Upper lobe of right lung (tissue), 1 donor: ENCODE data around the gene SPATA20. TPM values are rescaled to one million over a fixed set of nuclear protein-coding genes. Genes with fewer than 3 reads are reported as not detected.
A peak's percentile ranks its signal among the peaks of the same experiment; 100 is the strongest.

ENCODE experiments used
- ATAC-seq: fragments of 200-7000 bp; cut with Tn5 transposase; one replicate; pipeline ENCODE4 v1.9.1; 2020; ENCODE audit warnings: mild to moderate bottlenecking, moderate library complexity
- DNase-seq: peaks from one replicate; pipeline ENCODE4 v3.0.0-alpha.2; 2020
- H3K27ac ChIP-seq: fragments of 200-600 bp; one replicate; pipeline ENCODE4 v1.8.0; 2022
- H3K27me3 ChIP-seq: fragments of 200-600 bp; one replicate; pipeline ENCODE4 v1.8.0; 2022; ENCODE audit warnings: mild to moderate bottlenecking
- H3K36me3 ChIP-seq: fragments of 200-600 bp; one replicate; pipeline ENCODE4 v1.8.0; 2022
- H3K4me1 ChIP-seq: fragments of 200-600 bp; one replicate; pipeline ENCODE4 v1.8.0; 2022
- H3K4me3 ChIP-seq: fragments of 200-600 bp; one replicate; pipeline ENCODE4 v1.8.0; 2022; ENCODE audit warnings: mild to moderate bottlenecking
- H3K9me3 ChIP-seq: fragments of 200-600 bp; one replicate; pipeline ENCODE4 v1.8.0; 2022
- CTCF ChIP-seq: fragments of 200-600 bp; IDR thresholded peaks from one replicate; pipeline ENCODE4 v1.8.0; 2022; ENCODE audit warnings: antibody characterized with exemption
- intact Hi-C: fragments of 100-400 bp; cut with DNase I; formaldehyde crosslinking; loops from one replicate; pipeline ENCODE4 v1.11.0; 2022
- total RNA-seq: library from RNA; stranded (reverse); fragmentation: NEBNext Ultra II Directional; extraction: Animal tissue kit (Norgen Biotek cat#: 25700); gene quantifications from one replicate; pipeline ENCODE4 v1.2.1, GENCODE V29; 2021
- donor health status: DM: no; HTN: yes; CAD: no; lungs with severe emphysema.

SPATA20 gene
- total RNA-seq, 1 donor from 2014 or later = 31.6 TPM

- no peaks in the 10 kb centered on the region for H3K9me3 ChIP-seq
- no peak overlapping the region for H3K27ac ChIP-seq
- H3K27me3 ChIP-seq = peaks cover 25% of the 10 kb centered on the region
- no peak for TF ChIP-seq CTCF
- no peak for ATAC-seq
- intact Hi-C loops = no loop called here
- H3K4me1 ChIP-seq = peaks cover 17% of the 10 kb centered on the region
- no peak for DNase-seq
- no peaks in the 10 kb centered on the region for H3K36me3 ChIP-seq
- no peak overlapping the region for H3K4me3 ChIP-seq
Observed at GRCh38 chr17:50531428-50532025, 15.4 kb upstream of the SPATA20 start.

- Histone ChIP-seq H3K27me3 (peaks cover 25% of the 10 kb centered on the region), H3K4me1 (peaks cover 17% of the 10 kb centered on the region), H3K9me3 (no peaks in the 10 kb centered on the region), H3K36me3 (no peaks in the 10 kb centered on the region), H3K27ac (no peak within 1 kb of the TSS), H3K4me3 (no peak within 1 kb of the TSS)
- peak; percentile 69 for ATAC-seq
- peak; percentile 85 for DNase-seq
- TF ChIP-seq CTCF = no peak
- intact Hi-C loops = no loop called here
Observed at GRCh38 chr17:50532452-50533024, 14.4 kb upstream of the SPATA20 start, which contains the start of gene EPN3. Gene EPN3, plus strand, starts transcription at chr17:50532735. Its CDS starts 3,822 bp downstream, at chr17:50536557.

- Histone ChIP-seq H3K36me3 (no peaks in the 10 kb centered on the region), H3K27ac (no peak overlapping the region), H3K27me3 (peaks cover 25% of the 10 kb centered on the region), H3K4me3 (no peak overlapping the region), H3K4me1 (peaks cover 17% of the 10 kb centered on the region), H3K9me3 (no peaks in the 10 kb centered on the region)
- no peak for DNase-seq
- no peak for TF ChIP-seq CTCF
- no peak for ATAC-seq
- intact Hi-C loops = no loop called here
Observed at GRCh38 chr17:50533185-50533584, 13.8 kb upstream of the SPATA20 start.

- no peak for DNase-seq
- intact Hi-C loops = no loop called here
- no peak overlapping the region for H3K27ac ChIP-seq
- H3K27me3 ChIP-seq = peaks cover 25% of the 10 kb centered on the region
- no peaks in the 10 kb centered on the region for H3K9me3 ChIP-seq
- H3K4me1 ChIP-seq = peaks cover 17% of the 10 kb centered on the region
- ATAC-seq = peak; percentile 2
- TF ChIP-seq CTCF = no peak
- H3K36me3 ChIP-seq = no peaks in the 10 kb centered on the region
- no peak overlapping the region for H3K4me3 ChIP-seq
Observed at GRCh38 chr17:50533720-50534148, 13.2 kb upstream of the SPATA20 start.

- Histone ChIP-seq H3K4me3 (no peak overlapping the region), H3K9me3 (no peaks in the 10 kb centered on the region), H3K27ac (no peak overlapping the region), H3K36me3 (no peaks in the 10 kb centered on the region), H3K4me1 (peaks cover 17% of the 10 kb centered on the region), H3K27me3 (peaks cover 25% of the 10 kb centered on the region)
- intact Hi-C loops = no loop called here
- TF ChIP-seq CTCF = peak; percentile 31
- DNase-seq = no peak
- peak; percentile 71 for ATAC-seq
Observed at GRCh38 chr17:50534222-50534978, 12.6 kb upstream of the SPATA20 start.
